HG02678 (cell line): ENCODE data around the gene ANKRD6.
"Not testable (repeated sequence)": the region's sequence is repeated elsewhere in the genome, so short reads cannot be mapped to it uniquely, and the experiment has no call there.

Source experiments
- ATAC-seq: cut with Tn5 transposase; IDR thresholded peaks from one replicate; pipeline ENCODE4 v1.9.1; 2021; ENCODE audit warnings: mild to moderate bottlenecking, moderate library complexity; ENCODE audit not compliant: unreplicated experiment

The ANKRD6 gene

DNA sequence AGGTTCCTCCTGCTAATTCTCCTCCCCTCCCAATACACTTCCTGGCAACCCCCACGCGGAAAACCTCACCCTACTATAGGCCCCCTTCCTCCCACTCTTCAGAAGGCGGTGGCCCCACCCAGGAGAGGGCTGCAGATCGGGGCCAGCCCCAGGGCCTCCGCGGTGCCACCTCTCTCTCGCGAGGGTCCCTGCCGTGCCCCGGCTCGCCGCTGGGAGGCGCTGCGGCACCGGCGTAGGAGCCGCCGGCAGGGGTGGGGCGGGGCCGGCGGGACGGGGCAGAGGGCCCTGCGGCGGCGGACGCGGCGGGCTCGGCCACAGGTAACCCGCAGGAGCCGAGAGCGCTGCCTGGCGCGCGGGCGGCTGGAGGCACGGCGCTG, at the start of gene ANKRD6:
Gene ANKRD6 (plus strand): TSS at position 278 of the 377 bp plus-strand sequence. CDS start 133,825 bp downstream, outside the sequence.
- peak; percentile 95 for ATAC-seq

DNA sequence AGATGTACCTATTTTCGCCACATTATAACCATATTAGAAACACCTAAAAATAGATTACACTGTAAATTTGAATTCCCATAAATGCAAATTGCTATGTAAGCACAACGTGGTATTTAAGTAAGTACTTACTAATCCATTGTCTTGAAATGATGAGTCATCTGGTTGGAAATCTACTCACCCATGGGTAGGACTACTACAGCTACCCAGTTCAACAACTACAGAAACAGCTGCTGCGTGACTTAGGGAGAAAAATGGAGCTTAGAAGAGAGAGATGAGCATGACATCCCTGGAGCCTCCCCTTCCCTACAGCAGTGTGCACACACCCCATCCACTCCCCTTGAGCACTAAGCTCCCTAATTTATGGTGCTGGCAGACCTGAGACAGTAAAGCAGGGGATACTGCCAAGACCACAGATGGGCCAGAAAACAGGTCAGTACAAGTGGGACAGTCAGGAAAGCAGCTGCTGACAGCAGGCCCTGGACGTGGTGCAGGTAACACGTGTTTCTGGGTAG, 47.7 kb upstream of the ANKRD6 start:
- ATAC-seq: peak; percentile 31

DNA sequence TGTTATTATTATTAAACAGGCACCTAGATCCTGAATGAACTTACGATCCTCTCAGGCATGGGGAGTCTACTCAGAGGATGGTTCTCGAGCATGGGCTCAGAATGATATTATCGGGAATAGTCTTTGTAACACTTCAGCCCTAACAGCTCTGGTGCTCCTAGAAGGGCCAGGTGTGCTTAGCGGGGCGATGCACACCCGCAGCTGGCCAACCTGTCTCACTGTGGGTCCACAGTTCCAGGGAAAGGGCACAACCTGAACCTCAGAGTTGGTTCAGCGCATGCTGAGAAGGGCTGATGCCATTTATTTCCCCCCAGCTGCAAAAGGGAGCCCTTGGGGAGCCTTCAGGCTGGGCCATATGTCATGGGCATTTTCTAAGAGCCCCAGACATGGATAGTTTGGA, 47.1 kb upstream of the ANKRD6 start:
- no peak for ATAC-seq

DNA sequence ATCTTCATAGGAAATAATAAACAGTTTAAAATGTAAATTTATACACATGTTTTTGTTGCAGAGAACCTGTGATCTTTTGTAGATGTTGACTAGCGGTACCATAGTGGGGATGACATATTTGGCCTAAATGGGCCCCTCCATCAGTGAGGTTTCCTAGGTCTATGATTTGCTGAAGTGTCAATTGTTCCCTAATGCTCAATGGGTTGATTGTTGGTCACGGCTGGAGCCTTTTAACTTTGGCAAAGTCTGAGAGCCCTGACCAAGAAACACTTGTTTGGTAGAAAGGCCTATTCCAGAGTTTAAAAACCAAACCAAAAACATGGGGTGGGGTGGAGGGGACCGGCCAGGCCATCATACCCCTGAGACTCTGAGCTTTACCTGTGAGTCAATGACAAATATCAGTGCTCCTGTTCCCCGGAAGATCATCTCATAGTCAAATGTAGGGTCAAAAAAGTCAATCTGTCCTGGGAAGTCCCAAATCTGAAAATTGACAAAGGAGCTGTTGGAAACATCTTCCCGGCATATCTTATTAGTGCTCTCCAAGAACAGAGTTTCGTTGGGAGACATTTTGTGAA, 45.9 kb upstream of the ANKRD6 start:
- peak; percentile 34 for ATAC-seq

DNA sequence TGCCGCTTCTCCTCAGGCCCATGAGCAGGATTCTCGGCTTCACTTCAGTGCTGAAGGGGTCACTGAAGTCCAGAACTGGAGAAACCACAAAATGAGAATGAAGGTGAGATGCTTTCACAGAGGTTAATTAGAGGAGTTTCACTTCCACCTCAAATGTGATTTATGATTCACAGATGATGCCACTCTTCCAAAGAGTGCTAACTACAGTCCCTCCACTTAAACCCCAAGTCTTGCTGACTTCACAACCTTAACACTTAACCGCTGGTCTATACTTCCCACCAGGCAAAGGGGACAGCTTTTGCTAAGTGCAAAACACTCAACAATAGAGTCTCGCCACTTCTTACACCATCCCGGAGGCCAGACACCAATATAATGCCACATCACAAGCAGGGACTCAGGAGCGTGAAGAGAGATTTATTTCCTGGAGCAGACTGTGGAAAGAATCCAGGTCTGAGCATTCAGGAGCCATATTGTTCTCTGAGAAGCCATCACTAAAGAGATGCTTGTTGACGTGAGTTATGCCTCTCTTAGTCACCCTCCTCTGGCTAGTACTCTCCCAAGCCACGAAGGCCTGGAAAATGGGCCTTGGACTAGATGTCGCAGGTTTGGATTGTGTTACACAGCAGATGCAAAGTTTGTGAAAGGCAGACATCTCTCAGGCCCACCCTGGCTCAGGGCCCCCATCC, 45.3 kb upstream of the ANKRD6 start:
- peak; percentile 92 for ATAC-seq

DNA sequence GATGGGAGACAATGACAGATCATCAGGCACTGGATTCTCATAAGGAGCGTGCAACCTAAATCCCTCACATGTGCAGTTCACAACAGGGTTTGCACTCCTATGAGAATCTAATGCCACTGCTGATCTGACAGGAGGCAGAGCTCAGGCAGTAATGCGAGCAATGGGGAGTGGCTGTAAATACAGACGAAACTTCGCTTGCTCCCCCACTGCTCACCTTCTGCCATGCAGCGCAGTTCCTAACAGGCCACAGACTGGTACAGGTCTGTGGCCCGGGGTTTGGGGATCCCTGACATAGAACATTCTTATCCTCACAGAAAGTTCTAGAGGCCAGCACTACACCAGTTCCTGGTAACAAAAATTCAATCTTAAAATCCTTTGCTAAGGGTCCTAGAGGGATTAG, 44.1 kb upstream of the ANKRD6 start:
- no peak for ATAC-seq

DNA sequence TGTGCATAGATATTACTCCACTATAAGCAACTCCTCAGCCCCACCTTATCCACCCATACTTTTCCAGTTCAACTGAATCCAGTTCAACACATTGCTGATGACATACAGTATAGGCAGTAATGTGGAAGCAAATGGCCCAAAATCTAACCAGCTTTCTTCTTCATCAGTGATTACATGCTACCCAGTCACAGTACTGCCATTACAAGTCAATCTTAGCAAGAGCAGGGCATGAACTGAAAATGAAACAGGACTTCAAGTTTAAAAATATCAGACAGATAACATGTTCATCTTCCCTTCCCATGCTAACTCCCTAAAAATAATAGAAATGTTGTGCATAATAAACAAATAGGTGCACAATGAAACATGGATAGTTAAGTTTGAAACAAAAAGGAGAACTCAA, 40.1 kb upstream of the ANKRD6 start:
- no peak for ATAC-seq

DNA sequence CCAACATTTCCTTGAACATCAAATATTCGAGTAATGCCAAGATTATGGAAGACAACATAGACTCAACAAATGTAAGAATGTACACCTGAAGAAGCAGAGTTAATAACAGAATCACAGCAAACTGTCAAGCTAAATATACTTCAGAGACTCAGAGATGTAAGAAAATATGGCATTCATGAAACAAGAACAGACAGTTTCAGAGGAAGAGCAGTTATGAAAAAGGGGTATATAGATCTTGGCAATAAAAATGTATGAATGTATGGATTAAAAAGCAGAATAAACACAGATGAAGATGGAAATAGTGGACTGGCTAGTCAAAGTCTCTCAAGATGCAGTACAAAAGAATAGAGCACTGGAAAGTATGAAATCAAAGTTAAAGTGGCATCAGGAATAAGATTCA, 39.3 kb upstream of the ANKRD6 start:
- no peak for ATAC-seq

DNA sequence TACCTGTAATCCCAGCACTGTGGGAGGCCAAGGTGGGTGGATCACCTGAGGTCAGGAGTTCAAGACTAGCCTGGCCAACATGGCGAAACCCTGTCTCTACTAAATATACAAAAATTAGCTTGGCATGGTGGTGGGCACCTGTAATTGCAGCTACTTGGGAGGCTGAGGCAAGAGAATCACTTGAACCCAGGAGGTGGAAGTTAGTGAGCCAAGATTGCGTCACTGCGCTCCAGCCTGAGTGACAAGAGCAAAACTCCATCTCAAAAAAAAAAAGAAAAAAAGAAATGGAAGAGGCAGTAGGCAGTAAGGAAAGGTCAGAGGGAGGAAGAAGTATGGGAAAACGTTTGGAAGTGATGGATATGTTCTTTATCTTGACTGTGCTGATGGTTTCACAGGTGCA, 35.1 kb upstream of the ANKRD6 start:
- ATAC-seq: not testable (repeated sequence)

DNA sequence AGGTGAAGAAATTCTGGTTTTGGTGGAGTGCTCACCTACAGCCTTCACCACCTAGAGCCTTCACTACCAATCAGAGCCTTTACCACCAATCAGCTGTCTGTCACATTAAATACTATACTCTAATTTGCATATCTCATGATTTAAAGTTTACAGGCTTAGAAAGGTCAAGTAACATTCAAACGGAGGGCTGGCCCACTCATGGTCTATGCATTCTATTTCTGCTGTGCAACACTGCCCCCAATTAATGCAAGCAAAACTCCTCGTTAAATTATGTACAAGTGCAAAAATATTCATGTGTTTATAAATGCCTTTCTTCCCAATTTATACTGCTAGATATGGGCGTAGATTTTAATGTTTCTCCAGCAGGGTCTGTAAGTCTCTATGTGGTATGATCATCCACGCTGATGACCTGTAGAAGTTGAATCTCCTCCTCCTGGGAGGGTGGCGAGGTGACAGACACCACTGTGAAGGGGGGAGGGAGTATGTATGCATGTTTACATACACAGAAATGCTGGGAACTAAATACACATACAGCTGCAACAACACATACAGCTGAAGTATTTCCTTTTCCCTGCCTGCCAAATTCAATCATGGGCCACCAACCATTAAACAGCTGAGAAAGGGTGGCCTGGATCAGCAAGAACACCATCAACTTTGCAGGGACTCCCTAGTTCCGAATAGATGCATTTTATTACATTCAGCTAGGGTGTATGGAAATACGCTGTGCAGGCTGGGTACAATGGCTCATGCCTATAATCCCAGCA, 34.0 kb upstream of the ANKRD6 start:
- no peak for ATAC-seq

DNA sequence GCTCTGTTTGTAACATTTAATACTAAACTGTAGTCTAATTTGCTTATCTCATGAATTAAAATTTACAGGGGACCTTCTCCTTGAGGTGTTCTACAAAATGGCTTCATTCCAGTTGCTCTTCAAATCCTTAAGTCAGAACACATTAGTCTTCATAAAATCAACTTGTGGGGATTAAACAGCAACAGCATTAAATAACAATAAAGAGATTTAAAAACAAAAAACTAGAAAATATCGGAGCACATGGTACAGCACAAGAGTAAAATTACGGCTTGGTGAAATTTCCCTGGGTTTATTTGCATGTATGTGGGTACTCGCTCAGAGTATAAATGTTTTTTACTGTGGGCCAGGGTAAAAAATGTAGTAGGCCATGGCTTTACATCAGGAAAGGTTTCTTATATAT, 32.9 kb upstream of the ANKRD6 start:
- ATAC-seq: no peak

DNA sequence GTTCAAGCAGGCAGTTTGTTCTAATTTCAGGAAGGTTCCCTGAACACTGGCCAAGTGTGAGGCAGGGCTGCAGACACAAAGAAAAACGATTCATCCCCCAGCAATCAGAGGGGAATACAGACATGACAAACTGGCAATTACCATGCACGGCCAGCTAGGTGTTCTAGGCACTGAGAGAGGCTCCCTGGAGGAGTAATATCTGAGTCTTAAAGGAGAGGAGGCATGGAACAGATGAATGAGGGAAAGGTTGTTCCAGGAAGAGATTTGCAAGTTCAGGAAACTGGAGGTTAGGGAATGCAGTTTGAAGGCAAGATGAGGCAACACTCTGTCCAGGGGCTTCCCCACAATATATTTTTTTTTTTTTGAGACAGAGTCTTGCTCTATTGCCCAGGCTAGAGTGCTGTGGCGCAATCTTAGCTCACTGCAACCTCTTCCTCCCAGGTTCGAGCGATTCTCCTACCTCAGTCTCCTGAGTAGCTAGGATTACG, 32.0 kb upstream of the ANKRD6 start:
- ATAC-seq: no peak

DNA sequence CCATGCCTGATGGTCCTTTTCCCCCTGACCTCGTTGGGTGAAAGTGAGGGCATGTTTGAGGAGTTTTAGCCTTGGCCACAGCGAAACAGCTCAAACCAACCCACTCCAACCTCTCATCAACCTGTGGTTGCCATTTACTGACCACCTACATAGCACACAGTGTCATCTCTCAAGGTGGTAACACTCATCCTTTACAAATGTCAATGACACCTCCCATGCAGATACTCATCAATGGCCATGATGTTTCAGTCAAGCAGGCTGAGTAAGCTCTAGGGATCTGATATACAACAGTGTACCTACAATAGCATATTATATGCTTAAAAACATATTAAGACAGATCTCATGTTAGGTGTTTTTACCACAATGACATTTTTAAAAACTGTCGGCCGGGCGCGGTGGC, 30.2 kb upstream of the ANKRD6 start:
- no peak for ATAC-seq

DNA sequence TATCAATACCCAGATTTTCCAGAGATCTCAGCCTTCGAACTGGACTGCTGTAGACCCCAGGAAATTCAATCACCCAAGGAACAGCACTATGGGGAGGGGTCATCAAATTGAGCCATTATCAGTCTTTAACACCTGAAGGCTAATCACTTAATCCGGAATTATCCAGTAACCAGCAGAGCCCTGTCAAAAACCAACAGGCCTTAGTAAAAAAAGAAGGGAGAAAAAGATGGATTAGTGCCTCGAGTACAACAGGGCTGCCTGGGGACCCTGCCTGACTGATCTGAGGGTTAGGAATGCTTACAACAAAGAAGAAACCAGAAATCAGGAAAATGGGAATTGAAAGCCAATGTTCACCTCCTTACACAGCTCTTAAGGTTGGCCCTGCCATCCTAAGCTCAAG, 28.4 kb upstream of the ANKRD6 start:
- ATAC-seq: no peak

DNA sequence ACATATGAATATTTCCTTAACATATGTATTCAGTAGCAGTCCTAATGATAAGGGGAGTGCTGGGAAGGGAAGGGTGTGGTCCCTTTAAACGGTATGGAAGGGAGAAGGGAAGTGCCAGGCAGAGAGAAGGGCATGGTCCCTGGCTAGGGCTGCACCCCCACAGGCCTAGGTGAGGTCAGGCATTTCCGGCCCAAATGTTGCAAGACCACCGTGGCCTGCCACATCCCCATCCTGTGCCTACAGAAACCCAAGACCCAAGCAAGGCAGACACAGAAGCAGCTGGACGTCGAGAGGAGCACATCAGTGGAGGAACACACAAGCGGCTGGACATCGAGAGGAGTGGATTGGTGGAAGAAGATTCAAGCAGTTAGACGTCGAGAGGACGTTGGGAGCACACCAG, 26.8 kb upstream of the ANKRD6 start:
- no peak for ATAC-seq

DNA sequence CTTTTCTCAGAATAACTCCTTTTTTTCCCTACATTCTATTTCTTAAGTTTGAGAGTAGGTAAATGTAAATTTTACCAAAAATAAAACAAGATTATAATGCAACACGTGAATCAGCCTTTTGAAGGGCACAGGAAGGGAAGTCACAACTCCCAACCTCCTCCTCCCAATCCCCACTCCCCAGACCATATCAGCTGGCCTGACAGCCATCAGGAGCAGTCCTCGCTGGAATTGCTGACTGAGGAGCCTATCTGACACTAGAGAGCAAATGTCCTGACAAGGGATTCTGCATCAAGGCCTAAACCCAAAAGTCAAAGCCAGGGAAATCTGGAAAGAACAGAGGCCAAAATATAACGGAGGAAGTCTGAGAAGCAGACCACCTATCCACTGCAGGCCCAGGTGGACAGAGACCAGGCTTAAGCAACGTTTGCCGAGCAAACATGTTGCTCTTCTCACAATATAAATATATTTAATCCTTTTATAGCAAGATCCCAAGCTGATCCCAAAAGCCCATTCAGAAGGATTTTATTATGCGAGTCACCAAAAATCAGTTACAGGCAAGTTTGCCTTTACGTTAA, 23.4 kb upstream of the ANKRD6 start:
- ATAC-seq: no peak

DNA sequence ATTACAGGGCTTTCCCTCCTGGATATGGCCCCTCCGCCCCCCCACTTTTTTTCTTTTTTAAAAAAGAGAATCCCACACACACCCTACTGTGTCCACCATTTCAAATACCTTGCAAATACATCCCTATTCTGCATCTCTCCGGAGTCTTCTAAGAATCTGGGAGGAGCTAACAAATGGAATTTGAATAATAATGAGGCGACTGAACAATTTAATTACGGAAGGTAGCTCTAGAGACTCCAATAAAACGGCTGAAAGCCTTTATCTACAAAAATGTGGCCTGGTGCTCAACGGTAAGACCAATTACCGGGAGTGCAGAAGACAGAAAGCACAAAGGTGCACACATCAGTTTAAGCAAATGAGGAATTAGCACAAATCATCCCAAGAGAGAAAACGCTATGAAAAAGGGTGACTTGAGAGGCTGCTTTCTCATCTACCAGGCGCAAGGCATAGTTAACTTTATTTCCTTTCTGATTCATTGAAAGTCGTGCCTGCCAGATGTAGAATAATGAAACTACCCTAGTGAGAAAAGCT, 22.7 kb upstream of the ANKRD6 start:
- no peak for ATAC-seq

DNA sequence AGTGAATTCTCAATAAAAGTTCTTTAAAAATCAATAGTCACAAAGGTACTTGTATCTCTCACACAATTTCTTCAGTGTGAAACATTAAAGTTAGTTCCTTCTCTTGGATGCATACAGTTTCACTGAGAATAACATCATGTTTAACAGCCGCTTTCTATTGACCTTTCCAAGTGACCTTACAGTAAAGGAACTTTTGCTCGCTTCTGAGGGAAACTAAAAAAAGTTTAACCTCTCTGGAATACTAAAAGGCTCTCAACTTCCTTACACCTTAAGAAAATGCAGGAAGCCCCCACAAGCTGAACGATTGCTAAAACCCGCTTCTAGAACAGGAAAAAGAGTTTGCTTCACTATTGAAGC, 22.2 kb upstream of the ANKRD6 start:
- ATAC-seq: no peak

DNA sequence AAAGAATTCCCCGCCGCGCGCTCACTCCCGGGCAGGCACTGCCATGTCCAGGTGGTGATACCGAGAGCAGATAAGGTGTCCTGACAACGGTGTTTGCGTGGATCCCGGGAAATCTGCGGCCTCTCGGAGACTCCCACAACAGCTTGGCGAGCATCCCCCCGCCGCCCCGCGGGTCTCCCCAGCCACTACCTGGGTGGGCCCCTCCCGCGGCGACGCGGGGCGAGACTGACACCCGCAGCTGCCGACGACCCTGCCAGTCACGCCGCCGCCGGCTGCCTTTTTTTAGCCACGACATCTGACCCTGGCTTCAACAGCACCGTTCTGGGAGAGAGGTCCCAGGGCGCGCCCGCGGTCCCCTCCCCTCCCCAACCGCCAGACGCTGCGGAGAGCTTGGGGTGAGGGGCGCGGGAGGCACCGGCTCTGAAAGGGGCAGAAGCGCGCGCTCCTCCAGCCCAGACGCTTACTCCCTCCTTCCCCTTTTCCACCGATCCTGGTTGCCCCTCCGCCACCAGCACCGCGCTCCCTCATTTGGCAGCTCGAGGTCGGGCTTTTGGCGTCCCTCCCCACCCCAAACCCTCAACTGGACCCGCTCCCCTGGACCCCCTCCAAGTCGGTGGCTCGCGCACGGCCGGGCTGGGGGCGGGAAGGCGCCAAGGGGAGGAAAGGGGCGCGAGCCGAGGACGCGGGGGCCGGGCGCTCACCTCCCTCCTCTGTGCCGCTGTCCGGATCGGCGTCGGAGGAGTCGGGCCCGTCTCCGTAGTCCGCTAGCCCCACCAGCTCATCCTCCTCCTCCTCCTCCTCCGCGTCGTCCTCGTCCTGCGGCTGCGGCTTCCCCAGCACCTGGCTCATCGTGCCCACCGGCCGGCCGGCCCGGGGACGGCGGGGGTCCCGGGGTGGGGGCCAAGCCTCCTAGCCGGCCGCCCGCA, 21.5 kb upstream of the ANKRD6 start:
- peak; percentile 45 for ATAC-seq
